ENCODE data around the gene HEMGN. TPM values are rescaled to one million over a fixed set of nuclear protein-coding genes. Genes with fewer than 3 reads are reported as not detected.

HEMGN gene
- 1 to 10 TPM; 1.3 to 4.3 (median 2.3) TPM for total RNA-seq
- polyA plus RNA-seq: 10 to 100 TPM; 13.6 to 14.2 TPM
- 7.5 reads per million, percentile 31 among the genes with 10 or more reads in this experiment for total RNA-seq

- Histone ChIP-seq H3K9me3 (ENCODE audit: control insufficient read depth in 2 of 3, low read length in 3 of 3) (no peaks in the 10 kb centered on the region), H3K27ac (ENCODE audit: low read depth, low read length) (peak within 1 kb of the TSS; percentile 67), H3K36me3 (ENCODE audit: control insufficient read depth in 2 of 3, insufficient read depth in 3 of 3, low read length in 3 of 3) (no peaks in the 10 kb centered on the region), H3K4me3 (ENCODE audit: low read length) (peak within 1 kb of the TSS; percentile 10), H3K27me3 (ENCODE audit: control insufficient read depth in 2 of 2, insufficient read depth in 2 of 2, low read length in 2 of 2) (no peaks in the 10 kb centered on the region), H3K4me1 (ENCODE audit: control insufficient read depth in 2 of 2, insufficient read depth in 2 of 2, low read length in 2 of 2) (peaks cover 18 to 48% of the 10 kb centered on the region in 2 donors)
- Mint-ChIP-seq H3K9me3 (no peaks in the 10 kb centered on the region), H3K36me3 (no peaks in the 10 kb centered on the region), H3K4me3 (peak within 1 kb of the TSS; percentile 40 to 81 (median 62)), H3K27ac (peak within 1 kb of the TSS; percentile 82 to 94 (median 90)), H3K4me1 (peaks cover 18 to 63% (median 58%) of the 10 kb centered on the region in 7 donors), H3K27me3 (peaks cover 0 to 13% (median 0%) of the 10 kb centered on the region in 5 donors)
- ATAC-seq (peak; percentile 97), DNase-seq (peak in 7 of 9 donors; percentile 38 to 74 (median 67))
- intact Hi-C loops (cut with micrococcal nuclease): loop anchor here in 1 of 2 donors (1.0 kb wide), 2 partner anchors 15 to 16 kb away; no protein-coding TSS in a partner anchor
- ChIA-PET CTCF (interaction anchor here (0.6 to 1.7 kb wide), 5 partner anchors 9 to 22 kb away, joined by 3 to 9 read pairs (median 4); partner anchors contain the start of gene TRMO), POLR2A (interaction anchor here (0.7 to 7.8 kb wide), 5 partner anchors 13 to 67 kb away, joined by 3 to 54 read pairs (median 5); partner anchors contain the start of genes ANP32B and TRMO)
These were observed at the start of gene HEMGN for GRCh38 chr9:97938081-97938644. Gene HEMGN, minus strand, starts transcription at chr9:97938172. Its CDS starts 36 bp downstream, at chr9:97938136.

- peaks cover 0 to 4% (median 0%) of the 10 kb centered on the region in 3 experiments for H3K36me3 ChIP-seq (ENCODE audit: control insufficient read depth in 2 of 3, insufficient read depth in 3 of 3, low read length in 3 of 3)
- intact Hi-C loops (cut with micrococcal nuclease): loop anchor here (2.0 to 10.0 kb wide), 3 partner anchors 17 to 1837 kb away; partner anchors contain the start of genes NR4A3 (in 1 of the 2) and ZNF367 (in 1 of the 2)
- H3K4me1 ChIP-seq (ENCODE audit: control insufficient read depth in 2 of 2, insufficient read depth in 2 of 2, low read length in 2 of 2): peaks cover 40 to 66% of the 10 kb centered on the region in 2 donors
- Mint-ChIP-seq H3K4me1 (peaks cover 54 to 74% (median 65%) of the 10 kb centered on the region in 7 donors), H3K4me3 (peak overlapping the region in 9 of 10 donors; percentile 5 to 92 (median 35)), H3K9me3 (no peaks in the 10 kb centered on the region), H3K27me3 (no peaks in the 10 kb centered on the region), H3K36me3 (peaks cover 0 to 4% (median 0%) of the 10 kb centered on the region in 5 donors), H3K27ac (peak overlapping the region in 8 of 9 donors; percentile 10 to 92 (median 62))
- ChIA-PET CTCF (interaction anchor here (1.0 to 1.4 kb wide), 4 partner anchors 10 to 66 kb away, joined by 3 to 6 read pairs (median 6); partner anchors contain the start of gene TRMO), POLR2A (interaction anchor here (0.6 to 7.7 kb wide), 10 partner anchors 9 to 269 kb away, joined by 3 to 159 read pairs (median 4); partner anchors contain the start of genes TBC1D2 and TRMO)
- H3K4me3 ChIP-seq (ENCODE audit: low read length): no peak overlapping the region
- H3K27ac ChIP-seq (ENCODE audit: low read depth, low read length): peak overlapping the region; percentile 60
- no peak for ATAC-seq
- peak in 2 of 9 donors; percentile 9 to 30 for DNase-seq
- no peaks in the 10 kb centered on the region for H3K9me3 ChIP-seq (ENCODE audit: control insufficient read depth in 2 of 3, low read length in 3 of 3)
- H3K27me3 ChIP-seq (ENCODE audit: control insufficient read depth in 2 of 2, insufficient read depth in 2 of 2, low read length in 2 of 2): no peaks in the 10 kb centered on the region
These were observed 49.5 kb upstream of the HEMGN start for GRCh38 chr9:97987487-97987886.

GRCh38 chr9:97985058-97985861 is 47.3 kb upstream of the HEMGN start:
- no peaks in the 10 kb centered on the region for H3K9me3 Mint-ChIP-seq
- peak overlapping the region; percentile 98 for H3K27ac ChIP-seq (ENCODE audit: low read depth, low read length)
- H3K4me3 ChIP-seq (ENCODE audit: low read length): peak overlapping the region; percentile 85
- peak overlapping the region; percentile 76 to 92 (median 88) for H3K4me3 Mint-ChIP-seq
- ChIA-PET CTCF (interaction anchor here (0.7 to 1.4 kb wide), 4 partner anchors 44 to 271 kb away, joined by 3 to 4 read pairs (median 4); no protein-coding TSS in a partner anchor), POLR2A (interaction anchor here (1.0 to 7.7 kb wide), 12 partner anchors 9 to 271 kb away, joined by 3 to 159 read pairs (median 6); partner anchors contain the start of genes NANS, TBC1D2 and TRMO)
- H3K36me3 ChIP-seq (ENCODE audit: control insufficient read depth in 2 of 3, insufficient read depth in 3 of 3, low read length in 3 of 3): peaks cover 0 to 4% (median 0%) of the 10 kb centered on the region in 3 experiments
- ATAC-seq (no peak), DNase-seq (peak in 6 of 9 donors; percentile 20 to 56 (median 46))
- H3K36me3 Mint-ChIP-seq: peaks cover 0 to 5% (median 0%) of the 10 kb centered on the region in 5 donors
- no peaks in the 10 kb centered on the region for H3K27me3 ChIP-seq (ENCODE audit: control insufficient read depth in 2 of 2, insufficient read depth in 2 of 2, low read length in 2 of 2)
- intact Hi-C loops (cut with micrococcal nuclease): loop anchor here (2.0 to 10.0 kb wide), 3 partner anchors 288 to 1840 kb away; partner anchors contain the start of genes NR4A3 (in 1 of the 2), XPA (in 1 of the 2) and ZNF367 (in 1 of the 2)
- peaks cover 34 to 64% of the 10 kb centered on the region in 2 donors for H3K4me1 ChIP-seq (ENCODE audit: control insufficient read depth in 2 of 2, insufficient read depth in 2 of 2, low read length in 2 of 2)
- H3K9me3 ChIP-seq (ENCODE audit: control insufficient read depth in 2 of 3, low read length in 3 of 3): no peaks in the 10 kb centered on the region
- H3K27me3 Mint-ChIP-seq: no peaks in the 10 kb centered on the region
- H3K4me1 Mint-ChIP-seq: peaks cover 55 to 74% (median 67%) of the 10 kb centered on the region in 7 donors
- peak overlapping the region; percentile 90 to 95 (median 92) for H3K27ac Mint-ChIP-seq

- Mint-ChIP-seq H3K27me3 (no peaks in the 10 kb centered on the region), H3K36me3 (peaks cover 0 to 5% (median 0%) of the 10 kb centered on the region in 5 donors), H3K9me3 (no peaks in the 10 kb centered on the region), H3K4me3 (peak overlapping the region; percentile 48 to 92 (median 66)), H3K27ac (peak overlapping the region in 4 of 9 donors; percentile 65 to 80 (median 77)), H3K4me1 (peaks cover 56 to 74% (median 67%) of the 10 kb centered on the region in 7 donors)
- Histone ChIP-seq H3K4me1 (ENCODE audit: control insufficient read depth in 2 of 2, insufficient read depth in 2 of 2, low read length in 2 of 2) (peaks cover 34 to 62% of the 10 kb centered on the region in 2 donors), H3K4me3 (ENCODE audit: low read length) (peak overlapping the region; percentile 85), H3K27ac (ENCODE audit: low read depth, low read length) (peak overlapping the region; percentile 98), H3K36me3 (ENCODE audit: control insufficient read depth in 2 of 3, insufficient read depth in 3 of 3, low read length in 3 of 3) (peaks cover 0 to 4% (median 0%) of the 10 kb centered on the region in 3 experiments), H3K9me3 (ENCODE audit: control insufficient read depth in 2 of 3, low read length in 3 of 3) (no peaks in the 10 kb centered on the region), H3K27me3 (ENCODE audit: control insufficient read depth in 2 of 2, insufficient read depth in 2 of 2, low read length in 2 of 2) (no peaks in the 10 kb centered on the region)
- ChIA-PET CTCF (interaction anchor here (1.2 to 3.8 kb wide), 4 partner anchors 49 to 272 kb away, joined by 3 to 22 read pairs (median 9); partner anchors contain the start of gene TRMO), POLR2A (interaction anchor here (0.6 to 7.7 kb wide), 20 partner anchors 8 to 280 kb away, joined by 3 to 159 read pairs (median 8); partner anchors contain the start of genes NANS, TBC1D2 and TRMO)
- peak; percentile 45 for ATAC-seq
- peak; percentile 75 to 91 (median 81) for DNase-seq
- intact Hi-C loops (cut with micrococcal nuclease): loop anchor here (1.0 to 10.0 kb wide), 9 partner anchors 50 to 1840 kb away; partner anchors contain the start of genes ANKS6 (in 1 of the 2), CORO2A (in 1 of the 2), NR4A3 (in 1 of the 2) and TRIM14 (in 1 of the 2)
These were observed 46.5 kb upstream of the HEMGN start for GRCh38 chr9:97984188-97985057.

- CTCF ChIA-PET: interaction anchor here (1.0 to 3.8 kb wide), 5 partner anchors 19 to 79 kb away, joined by 3 to 22 read pairs (median 5); partner anchors contain the start of gene TRMO
- ATAC-seq: peak; percentile 34
- Histone ChIP-seq H3K4me1 (ENCODE audit: control insufficient read depth in 2 of 2, insufficient read depth in 2 of 2, low read length in 2 of 2) (peaks cover 34 to 56% of the 10 kb centered on the region in 2 donors), H3K27ac (ENCODE audit: low read depth, low read length) (peak overlapping the region; percentile 98), H3K9me3 (ENCODE audit: control insufficient read depth in 2 of 3, low read length in 3 of 3) (no peaks in the 10 kb centered on the region), H3K4me3 (ENCODE audit: low read length) (peak overlapping the region; percentile 85), H3K36me3 (ENCODE audit: control insufficient read depth in 2 of 3, insufficient read depth in 3 of 3, low read length in 3 of 3) (peaks cover 0 to 4% (median 0%) of the 10 kb centered on the region in 3 experiments), H3K27me3 (ENCODE audit: control insufficient read depth in 2 of 2, insufficient read depth in 2 of 2, low read length in 2 of 2) (no peaks in the 10 kb centered on the region)
- POLR2A ChIA-PET: interaction anchor here (0.6 to 7.7 kb wide), 31 partner anchors 9 to 287 kb away, joined by 3 to 159 read pairs (median 5); partner anchors contain the start of genes HEMGN, NANS, TBC1D2 and TRMO
- Mint-ChIP-seq H3K9me3 (no peaks in the 10 kb centered on the region), H3K27me3 (no peaks in the 10 kb centered on the region), H3K4me1 (peaks cover 54 to 74% (median 67%) of the 10 kb centered on the region in 7 donors), H3K4me3 (peak overlapping the region; percentile 79 to 92 (median 86)), H3K36me3 (peaks cover 0 to 5% (median 0%) of the 10 kb centered on the region in 5 donors), H3K27ac (peak overlapping the region; percentile 25 to 94 (median 80))
- intact Hi-C loops (cut with micrococcal nuclease): loop anchor here (1.0 to 10.0 kb wide), 22 partner anchors 10 to 1841 kb away; partner anchors contain the start of genes TBC1D2 (in 2 of the 2), XPA (in 2 of the 2), ANKS6 (in 1 of the 2) and CORO2A (in 1 of the 2)
- peak in 8 of 9 donors; percentile 57 to 75 (median 69) for DNase-seq
These were observed 45.7 kb upstream of the HEMGN start for GRCh38 chr9:97983589-97984187.
